Fibroblast of villous mesenchyme (primary cell): ENCODE results near the gene MBOAT2. TPM values are rescaled to one million over a fixed set of nuclear protein-coding genes. Genes with fewer than 3 reads are reported as not detected.
A peak's percentile ranks its signal among the peaks of the same experiment; 100 is the strongest.

Experiments
- DNase-seq: peaks from one replicate; pipeline ENCODE4 v3.0.0-alpha.2; 2010; ENCODE audit warnings: low read depth
- H3K4me3 ChIP-seq: 2 replicates; pipeline ENCODE4 v1.5.1; 2011; ENCODE audit warnings: low read depth, mild to moderate bottlenecking, low read length
- CTCF ChIP-seq: IDR thresholded peaks from 2 replicates; pipeline ENCODE4 v1.5.1; 2012; ENCODE audit warnings: low read depth, mild to moderate bottlenecking, low read length; ENCODE audit not compliant: insufficient read depth
- total RNA-seq: library from RNA; depleted of rRNA; stranded (reverse); fragments of >200 nt; gene quantifications from 2 replicates; pipeline ENCODE4 v1.2.3, GENCODE V29; 2012

MBOAT2 gene
- total RNA-seq, 1 donor = 72.5 TPM

DNA sequence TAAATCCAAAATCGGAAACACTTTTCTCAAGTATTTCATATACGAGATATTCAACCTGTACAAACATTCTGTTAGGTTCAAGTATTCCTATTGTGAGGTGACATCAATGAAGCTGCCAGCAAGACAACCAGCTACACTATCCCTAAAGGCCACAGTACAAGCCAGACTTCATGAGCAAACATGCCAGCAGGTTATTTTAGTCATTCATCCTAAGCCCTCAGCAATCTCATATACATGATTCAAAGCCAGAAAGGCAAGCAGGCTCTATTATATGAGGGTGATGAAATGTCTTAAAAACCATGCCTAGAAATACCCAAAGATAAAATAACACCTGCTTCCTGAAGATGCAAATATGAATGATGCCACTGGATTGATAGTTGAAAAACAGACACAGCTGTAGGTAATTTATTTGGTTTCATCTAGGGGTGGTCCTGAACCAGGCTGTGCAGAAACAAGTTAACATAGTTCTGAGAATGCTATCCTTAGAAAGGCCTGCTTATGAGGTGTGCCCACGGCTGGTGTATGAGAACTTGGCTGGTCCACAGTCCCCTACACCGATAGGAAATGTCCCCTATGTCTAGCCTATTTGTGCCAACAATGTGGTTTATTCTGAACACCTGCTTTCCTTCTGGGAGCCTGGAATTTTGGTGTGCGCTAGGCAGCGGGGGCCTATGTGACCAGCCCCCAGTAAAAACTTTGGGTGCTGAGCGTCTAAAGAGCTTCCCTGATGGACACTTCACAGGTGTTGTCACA, 117.9 kb downstream of the MBOAT2 start:
- no peak overlapping the region for H3K4me3 ChIP-seq
- DNase-seq = no peak
- no peak for TF ChIP-seq CTCF

- no peak for DNase-seq
- no peak overlapping the region for H3K4me3 ChIP-seq
- no peak for TF ChIP-seq CTCF
Observed at GRCh38 chr2:8884812-8885211, 118.7 kb downstream of the MBOAT2 start.

DNA sequence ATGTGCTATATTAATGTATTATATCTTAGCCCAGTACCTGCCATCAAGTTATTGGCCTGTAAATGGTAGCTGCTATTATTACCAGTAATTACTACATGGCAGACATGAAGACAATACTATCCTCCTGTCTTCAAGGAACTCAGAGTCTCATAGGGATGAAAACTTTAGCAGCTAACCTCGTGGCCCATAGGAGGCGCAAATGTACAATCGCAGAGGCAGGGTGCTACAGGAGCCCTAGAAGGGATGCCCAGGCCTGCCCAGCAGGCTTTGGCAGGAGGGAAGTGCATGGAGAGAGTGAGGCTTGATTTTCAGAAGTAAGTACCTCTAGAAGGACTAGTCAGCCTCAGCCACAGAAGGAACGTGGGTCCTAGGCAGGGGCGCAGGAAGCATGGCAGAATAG, 121.4 kb downstream of the MBOAT2 start:
- DNase-seq = peak; percentile 25
- peak; percentile 53 for TF ChIP-seq CTCF
- H3K4me3 ChIP-seq = no peak overlapping the region

GRCh38 chr2:8877894-8878293, 125.6 kb downstream of the MBOAT2 start:
- DNase-seq = no peak
- TF ChIP-seq CTCF = no peak
- no peak overlapping the region for H3K4me3 ChIP-seq

DNA sequence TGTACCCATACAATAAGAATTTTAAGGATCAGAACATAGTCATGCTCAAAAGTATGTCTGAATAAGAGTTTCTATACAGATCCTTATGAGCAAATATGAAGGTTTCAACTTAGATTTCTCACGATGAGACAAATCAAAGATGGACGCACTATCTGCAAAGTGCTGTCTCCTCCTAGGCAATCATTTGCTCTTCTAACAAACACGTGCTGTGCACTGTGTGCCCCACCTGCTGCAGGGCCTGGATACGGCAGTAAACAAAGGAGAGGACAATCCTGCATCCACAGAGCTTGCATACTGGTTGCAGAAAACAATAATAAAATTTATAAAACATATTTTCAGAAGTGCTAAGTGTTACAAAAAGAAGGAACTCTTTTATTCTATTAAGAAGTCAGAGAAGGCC, 126.2 kb downstream of the MBOAT2 start:
- TF ChIP-seq CTCF = no peak
- H3K4me3 ChIP-seq = no peak overlapping the region
- no peak for DNase-seq

GRCh38 chr2:8876628-8877027, 126.9 kb downstream of the MBOAT2 start:
- no peak for DNase-seq

More at GRCh38 chr2:8876628-8877027, 126.9 kb downstream of the MBOAT2 start:
- no peak overlapping the region for H3K4me3 ChIP-seq
- TF ChIP-seq CTCF = no peak
